ENCODE results near the gene ACSF3.
"Not testable (repeated sequence)": the region's sequence is repeated elsewhere in the genome, so short reads cannot be mapped to it uniquely, and the experiment has no call there.

Gene ACSF3

DNA sequence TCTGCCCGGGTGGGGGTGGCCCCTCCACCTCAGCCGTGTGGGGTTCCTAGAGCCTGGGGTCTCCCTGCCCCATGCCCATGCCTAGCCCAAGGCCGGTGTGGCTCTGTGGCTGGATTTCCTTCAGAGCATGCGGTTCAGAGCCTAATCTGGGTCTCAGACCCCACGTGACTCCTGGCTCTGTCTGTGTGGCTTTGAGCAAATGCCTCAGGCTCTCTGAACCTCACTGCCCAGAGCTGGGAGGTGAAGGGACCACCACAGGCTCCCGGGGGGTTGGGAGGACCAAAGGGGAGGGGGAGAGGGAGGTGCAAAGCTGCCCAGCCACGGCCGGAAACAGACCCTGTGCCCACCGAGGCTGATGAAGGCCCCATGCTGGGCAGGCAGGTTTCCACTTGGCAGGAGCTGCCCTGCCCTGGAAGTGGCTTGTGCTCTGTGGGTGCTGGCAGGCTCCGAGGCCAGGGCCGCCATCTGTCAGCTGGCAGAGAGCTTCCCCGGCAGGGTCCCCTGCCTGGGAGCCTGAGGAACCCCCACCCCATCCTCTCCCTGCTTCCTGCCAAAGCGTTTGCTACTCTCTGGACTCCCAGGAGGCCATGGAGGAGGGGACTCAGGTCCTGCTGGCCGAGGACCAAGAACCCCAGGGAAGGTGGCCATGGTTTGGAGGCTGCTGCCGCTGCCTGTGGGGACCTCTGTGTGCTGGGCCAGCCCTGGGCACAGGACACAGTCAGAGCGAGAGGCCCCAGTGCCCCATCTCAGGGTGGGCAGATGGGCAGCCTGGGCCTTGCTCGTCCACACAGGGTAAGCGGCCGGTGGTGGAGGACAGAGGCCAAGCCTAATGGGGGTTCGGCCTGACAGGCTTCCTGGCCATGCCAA is 81.9 kb downstream of the ACSF3 start:
- DNase-seq (ENCODE audit: low spot score), result no peak

DNA sequence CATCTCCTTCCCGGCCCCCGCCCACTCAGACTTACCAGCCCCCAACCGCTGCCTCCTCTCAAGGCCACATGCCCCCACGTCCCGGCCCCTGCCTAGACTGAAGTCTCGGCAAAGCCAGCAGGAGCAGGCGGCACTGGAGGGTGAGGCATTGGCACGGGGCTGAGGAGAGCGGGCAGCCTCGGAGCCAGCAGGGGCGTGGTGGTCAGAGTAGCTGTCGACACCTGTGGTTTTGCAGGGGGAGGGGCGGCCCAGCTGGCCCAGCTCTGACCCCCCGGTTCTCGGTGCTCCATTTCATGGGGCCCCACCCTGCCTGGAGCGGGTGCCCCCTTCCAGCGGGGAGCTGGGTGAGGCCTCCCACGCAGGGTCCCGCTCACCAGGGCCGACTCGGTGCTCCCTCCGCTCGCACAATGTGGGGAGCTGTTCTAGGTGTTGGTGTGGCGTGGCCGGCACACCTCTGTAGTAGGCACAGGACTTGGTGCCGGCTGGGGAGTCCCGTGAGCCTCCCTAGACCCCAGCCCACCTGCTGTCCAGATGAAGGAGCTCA is 82.6 kb downstream of the ACSF3 start:
- no peak for DNase-seq (ENCODE audit: low spot score)

DNA sequence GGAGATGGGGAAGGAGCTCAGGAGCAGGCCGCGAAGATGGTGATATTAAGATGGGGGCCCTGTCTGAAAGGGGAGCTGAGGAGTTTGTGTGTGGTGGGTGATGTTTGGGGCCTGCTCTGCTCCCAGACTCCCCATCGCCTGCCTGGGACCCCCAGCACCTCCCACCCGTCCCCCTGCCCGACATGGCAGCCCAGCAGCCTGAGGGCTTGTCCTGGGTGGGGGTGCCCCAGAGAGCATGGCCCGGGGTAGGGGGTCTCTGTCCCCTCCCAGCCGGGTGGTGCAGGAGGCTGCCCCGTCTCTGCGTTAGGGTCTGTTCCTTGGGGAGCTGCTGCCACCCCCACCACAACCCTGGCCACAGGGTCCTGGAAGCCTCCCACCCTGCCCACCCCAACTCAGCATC is 83.1 kb downstream of the ACSF3 start:
- DNase-seq (ENCODE audit: low spot score), result no peak

DNA sequence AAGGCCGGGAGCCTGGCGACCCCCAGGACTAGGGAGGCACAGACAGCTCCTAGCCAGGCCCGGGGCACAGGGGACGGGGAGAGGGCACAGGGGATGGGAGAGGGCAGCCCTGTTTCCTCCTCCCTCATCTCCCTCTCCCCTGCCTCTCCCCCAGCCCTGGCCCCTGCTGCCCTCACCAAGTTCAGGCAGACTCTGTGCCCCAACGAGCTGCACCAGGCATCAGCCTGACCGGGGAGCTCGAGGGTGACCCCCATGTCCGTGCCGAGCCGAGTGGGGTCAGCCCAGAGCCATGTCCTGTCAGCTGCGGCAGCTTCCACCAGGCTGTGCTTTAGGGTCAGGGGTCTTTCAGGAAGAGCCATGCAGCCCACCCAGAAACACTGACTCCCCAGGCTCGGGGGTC is 83.8 kb downstream of the ACSF3 start:
- no peak for DNase-seq (ENCODE audit: low spot score)

DNA sequence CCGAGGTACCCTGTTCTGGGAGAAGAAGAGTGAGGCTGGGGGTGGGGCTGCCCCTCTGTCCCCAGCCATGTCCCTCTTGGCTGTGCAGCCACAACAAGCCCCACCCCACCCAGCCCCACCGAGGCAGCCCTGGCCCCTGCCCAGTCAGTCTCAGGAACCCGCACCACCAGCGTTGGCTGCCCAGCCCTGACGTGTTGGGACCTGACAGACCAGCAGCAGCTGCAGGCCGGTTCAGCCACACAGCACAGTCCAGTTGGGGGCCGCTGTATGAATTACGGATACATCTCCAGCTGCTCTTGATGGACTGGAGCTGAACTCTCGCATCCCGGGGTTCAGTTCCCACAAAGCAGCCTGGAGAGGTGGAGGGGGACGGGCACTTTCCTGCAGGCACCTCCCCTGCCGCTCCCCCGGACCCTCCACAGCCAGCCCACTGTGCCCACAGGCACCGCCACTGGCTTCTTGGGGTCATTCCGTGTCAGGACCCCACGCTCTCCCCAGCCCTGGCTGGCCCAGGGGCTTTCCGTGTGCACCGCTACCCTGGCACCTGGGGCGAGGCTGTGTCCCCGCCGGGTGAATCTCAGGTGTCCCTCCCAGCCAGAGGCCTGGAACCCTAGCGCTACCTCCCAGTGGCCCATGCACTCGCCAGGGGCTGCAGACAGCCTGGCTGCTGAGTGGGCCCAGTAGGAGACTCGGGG is 84.9 kb downstream of the ACSF3 start:
- no peak for DNase-seq (ENCODE audit: low spot score)

DNA sequence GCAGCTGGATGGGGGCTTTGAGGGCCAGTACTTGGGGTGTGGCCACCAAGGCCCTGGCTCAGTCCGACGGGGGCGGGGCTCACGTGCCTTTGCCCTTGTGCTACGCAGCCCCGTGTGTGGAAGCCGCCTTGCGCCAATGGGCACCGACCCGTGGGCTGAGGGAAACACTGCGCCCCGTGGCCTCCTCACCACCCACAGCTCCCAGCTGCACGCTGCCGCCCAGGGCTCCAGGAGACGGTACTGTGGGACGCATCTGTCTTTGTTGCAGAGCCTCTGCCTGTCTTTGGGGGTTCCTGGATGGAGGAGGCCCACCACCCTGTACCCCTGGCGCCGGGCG is 85.5 kb downstream of the ACSF3 start:
- no peak for DNase-seq (ENCODE audit: low spot score)

DNA sequence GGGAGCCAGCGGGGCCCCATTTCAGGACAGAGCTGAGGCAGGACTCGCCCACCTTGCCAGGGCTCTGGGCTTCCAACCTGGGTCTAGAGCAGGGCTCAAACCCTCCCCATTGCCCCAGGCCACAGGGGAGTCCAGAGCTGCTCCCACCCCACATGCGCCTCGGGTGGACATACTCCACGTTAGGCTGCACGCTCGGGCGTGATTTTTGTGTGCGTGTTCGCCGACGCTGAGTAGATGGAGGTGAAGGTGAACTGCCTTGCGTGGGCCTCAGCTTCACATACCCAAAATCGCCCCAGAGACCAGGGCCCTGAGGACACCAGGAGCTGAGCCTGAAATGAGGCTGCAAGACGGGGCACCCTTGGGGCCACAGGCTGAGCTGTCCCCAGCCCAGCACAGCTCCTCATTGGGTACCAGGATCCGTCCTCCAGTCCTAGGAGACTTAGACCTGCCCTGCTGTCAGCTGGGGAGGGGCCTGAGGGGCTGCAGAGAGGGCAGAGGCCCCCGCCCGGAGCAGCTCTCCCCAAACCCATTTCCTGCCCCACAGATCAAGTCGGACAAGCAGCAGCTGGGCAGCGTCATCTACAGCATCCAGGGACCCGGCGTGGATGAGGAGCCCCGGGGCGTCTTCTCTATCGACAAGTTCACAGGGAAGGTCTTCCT is 86.1 kb downstream of the ACSF3 start:
- no peak for DNase-seq (ENCODE audit: low spot score)

DNA sequence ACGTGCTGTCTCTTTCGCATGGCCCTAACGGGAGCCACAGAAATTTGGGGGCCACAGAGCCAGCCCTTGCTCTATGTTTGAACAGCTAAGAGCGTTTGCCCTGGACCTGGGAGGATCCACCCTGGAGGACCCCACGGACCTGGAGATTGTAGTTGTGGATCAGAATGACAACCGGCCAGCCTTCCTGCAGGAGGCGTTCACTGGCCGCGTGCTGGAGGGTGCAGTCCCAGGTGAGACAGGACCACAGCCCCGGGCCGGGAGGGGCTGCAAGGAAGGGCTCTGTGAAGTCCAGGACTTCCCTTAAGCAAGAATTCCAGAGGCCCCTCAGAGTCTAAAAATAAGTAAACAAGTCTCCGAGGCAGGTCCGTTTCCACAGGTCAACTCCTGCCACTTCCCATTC is 89.8 kb downstream of the ACSF3 start:
- DNase-seq (ENCODE audit: low spot score), result no peak

DNA sequence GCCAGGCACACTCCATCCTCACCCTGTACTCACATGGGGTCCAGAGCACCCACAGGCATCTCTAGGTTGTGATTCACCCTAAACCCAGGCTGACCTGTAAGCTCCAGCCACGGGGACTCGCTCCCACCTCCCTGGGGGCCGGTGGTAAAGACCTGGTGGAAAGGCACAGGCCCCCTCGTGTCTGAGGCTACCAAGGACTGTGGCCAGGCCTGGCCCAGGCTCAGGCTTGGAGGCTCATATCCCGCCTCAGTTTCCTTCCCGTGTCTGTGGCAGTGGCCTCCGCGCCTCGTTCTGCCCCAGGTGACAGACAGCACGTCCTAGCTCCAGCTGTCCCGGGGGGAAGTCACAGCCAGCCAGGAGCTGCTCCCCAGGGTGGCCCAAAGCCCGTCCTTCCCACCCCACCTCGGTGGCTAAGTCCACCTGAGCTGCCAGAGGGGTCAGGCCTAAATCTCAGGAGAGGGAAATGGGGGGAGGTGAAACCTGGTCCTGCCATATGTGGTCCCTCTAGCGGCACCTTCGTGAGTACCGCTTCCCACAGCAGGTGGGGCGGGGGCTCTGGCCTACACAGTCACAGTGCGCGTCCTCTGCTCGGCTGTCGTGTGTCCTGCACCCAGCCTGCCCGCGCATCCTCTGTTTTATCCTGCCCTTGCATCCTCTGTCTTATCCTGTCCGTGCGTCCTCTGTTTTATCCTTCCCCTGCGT is 90.5 kb downstream of the ACSF3 start:
- no peak for DNase-seq (ENCODE audit: low spot score)

DNA sequence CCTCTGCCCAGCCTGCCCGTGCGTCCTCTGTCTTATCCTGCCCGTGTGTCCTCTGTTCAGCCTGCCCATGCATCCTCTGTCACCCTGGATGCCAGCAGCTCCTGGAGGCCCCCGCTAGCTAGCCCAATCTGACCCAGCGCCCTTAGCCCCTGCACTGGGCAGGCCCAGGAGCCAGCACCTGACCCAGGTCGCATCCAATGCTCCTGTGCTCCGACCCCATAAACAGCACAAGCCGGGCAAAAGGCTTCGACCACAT is 91.0 kb downstream of the ACSF3 start:
- no peak for DNase-seq (ENCODE audit: low spot score)

DNA sequence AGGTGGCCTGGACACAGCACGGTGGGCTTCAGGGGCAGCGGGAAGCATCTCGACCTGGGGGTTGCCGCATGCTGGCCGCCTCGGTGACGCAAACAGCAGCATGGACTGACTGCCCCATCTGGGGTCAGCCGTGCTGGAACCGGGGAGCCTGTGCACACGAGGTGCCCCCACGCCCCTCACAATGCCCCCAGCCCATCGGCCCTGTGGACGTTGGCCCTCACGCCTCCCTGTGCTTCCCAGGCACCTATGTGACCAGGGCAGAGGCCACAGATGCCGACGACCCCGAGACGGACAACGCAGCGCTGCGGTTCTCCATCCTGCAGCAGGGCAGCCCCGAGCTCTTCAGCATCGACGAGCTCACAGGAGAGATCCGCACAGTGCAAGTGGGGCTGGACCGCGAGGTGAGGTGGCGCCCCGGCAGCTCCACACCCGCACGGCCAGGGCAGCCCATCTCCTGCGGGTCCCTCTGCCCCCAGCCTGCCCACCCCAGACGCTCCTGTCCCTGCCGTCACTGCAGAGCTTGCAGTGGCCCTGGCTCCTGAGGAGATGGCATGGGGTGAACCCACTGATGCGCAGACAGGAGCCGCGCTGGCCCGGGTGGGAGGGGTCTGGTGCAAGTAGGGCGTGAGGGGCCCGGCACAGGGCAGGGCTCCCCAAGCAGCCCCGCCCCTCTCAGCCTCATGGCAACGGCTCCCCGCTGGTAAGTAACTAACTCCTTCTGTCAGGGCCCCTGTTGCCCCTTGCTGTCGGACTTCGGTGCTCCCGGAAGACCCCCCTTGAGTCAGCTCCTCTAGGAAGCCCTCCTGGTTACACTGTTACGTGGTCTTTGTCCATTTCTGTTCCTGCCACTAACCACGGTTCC is 91.5 kb downstream of the ACSF3 start:
- no peak for DNase-seq (ENCODE audit: low spot score)

DNA sequence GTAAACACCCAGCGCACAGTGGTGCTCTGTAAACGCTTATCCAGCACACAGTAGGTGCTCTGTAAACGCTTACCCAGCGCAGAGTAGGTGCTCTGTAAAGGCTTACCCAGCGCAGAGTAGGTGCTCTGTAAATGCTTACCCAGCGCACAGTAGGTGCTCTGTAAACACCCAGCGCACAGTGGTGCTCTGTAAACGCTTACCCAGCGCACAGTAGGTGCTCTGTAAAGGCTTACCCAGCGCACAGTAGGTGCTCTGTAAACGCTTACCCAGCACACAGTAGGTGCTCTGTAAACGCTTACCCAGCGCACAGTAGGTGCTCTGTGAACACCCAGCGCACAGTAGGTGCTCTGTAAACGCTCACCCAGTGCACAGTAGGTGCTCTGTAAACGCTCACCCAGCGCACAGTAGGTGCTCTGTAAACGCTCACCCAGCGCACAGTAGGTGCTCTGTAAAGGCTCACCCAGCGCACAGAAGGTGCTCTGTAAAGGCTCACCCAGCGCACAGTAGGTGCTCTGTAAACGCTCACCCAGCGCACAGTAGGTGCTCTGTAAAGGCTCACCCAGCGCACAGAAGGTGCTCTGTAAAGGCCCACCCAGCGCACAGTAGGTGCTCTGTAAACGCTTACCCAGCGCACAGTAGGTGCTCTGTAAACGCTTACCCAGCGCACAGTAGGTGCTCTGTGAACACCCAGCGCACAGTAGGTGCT is 92.4 kb downstream of the ACSF3 start:
- DNase-seq (ENCODE audit: low spot score), result not testable (repeated sequence)

DNA sequence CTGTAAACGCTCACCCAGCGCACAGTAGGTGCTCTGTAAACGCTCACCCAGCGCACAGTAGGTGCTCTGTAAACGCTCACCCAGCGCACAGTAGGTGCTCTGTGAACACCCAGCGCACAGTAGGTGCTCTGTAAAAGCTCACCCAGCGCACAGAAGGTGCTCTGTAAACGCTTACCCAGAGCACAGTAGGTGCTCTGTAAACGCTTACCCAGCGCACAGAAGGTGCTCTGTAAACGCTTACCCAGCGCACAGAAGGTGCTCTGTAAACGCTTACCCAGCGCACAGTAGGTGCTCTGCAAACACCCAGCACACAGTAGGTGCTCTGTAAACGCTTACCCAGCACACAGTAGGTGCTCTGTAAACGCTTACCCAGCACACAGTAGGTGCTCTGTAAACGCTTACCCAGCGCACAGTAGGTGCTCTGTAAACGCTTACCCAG is 93.0 kb downstream of the ACSF3 start:
- not testable (repeated sequence) for DNase-seq (ENCODE audit: low spot score)

DNA sequence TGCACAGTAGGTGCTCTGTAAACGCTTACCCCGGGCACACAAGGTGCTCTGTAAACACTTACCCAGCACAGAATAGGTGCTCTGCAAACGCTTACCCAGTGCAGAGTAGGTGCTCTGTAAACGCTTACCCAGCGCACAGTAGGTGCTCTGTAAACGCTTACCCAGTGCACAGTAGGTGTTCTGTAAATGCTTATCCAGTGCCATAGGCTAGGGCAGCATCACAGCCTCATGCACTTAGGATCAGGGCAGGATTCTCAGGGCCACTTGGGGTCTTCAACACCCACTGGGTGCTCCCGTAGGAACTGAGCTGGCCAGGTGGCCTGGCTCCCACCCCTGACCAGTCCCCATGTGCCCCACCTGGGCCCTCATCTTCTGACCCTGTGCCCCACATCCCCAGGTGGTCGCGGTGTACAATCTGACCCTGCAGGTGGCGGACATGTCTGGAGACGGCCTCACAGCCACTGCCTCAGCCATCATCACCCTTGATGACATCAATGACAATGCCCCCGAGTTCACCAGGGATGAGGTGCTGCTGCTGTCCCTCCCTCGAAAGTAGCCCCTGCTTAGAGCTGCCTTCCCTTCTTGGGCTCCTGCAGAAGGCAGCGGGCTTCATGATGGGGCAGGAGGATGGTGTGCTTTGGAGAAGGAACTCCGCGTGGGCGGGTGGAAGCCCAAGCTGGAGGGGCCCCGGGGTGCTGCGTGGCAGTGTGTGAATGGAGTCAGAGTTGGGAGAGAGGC is 93.5 kb downstream of the ACSF3 start:
- no peak for DNase-seq (ENCODE audit: low spot score)

DNA sequence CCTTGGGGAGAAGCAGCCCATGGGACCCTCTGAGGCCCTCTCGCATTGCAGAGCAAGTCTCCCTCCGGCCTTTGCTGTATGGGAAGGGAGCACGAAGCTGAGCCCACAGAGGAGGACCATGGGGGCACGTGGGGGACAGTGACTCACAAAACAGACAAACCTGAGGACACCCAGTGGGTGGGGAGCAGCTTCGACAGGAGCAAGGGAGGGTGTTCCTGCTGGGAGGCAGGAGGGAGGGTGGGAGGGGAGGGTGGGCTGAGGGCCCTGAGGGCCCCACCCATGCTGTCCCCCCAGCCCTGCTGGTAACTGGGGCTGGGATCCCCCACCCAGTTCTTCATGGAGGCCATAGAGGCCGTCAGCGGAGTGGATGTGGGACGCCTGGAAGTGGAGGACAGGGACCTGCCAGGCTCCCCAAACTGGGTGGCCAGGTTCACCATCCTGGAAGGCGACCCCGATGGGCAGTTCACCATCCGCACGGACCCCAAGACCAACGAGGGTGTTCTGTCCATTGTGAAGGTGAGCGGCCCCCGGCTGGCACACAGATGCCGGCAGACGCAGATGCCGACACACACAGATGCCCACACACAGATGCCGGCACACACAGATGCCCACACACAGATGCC is 94.2 kb downstream of the ACSF3 start:
- no peak for DNase-seq (ENCODE audit: low spot score)

DNA sequence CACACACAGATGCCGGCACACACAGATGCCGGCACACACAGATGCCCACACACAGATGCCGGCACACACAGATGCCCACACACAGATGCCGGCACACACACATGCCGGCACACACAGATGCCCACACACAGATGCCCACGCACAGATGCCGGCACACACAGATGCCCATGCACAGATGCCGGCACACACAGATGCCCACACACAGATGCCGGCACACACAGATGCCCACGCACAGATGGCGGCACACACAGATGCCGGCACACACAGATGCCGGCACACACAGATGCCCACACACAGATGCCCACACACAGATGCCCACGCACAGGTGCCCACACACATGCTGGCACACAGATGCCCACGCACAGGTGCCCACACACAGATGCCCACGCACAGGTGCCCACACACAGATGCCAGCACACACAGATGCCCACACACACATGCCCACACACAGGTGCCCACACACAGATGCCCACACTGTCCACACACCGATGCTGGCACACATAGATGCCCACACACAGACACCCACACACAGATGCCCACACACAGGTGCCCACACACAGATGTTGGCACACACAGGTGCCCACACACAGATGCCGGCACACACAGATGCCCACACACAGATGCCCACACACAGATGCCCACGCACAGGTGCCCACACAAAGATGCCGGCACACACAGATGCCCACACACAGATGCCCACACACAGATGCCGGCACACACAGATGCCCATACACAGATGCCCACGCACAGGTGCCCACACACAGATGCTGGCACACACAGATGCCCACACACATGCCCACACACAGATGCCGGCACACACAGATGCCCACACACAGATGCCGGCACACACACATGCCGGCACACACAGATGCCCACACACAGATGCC is 95.1 kb downstream of the ACSF3 start:
- not testable (repeated sequence) for DNase-seq (ENCODE audit: low spot score)

DNA sequence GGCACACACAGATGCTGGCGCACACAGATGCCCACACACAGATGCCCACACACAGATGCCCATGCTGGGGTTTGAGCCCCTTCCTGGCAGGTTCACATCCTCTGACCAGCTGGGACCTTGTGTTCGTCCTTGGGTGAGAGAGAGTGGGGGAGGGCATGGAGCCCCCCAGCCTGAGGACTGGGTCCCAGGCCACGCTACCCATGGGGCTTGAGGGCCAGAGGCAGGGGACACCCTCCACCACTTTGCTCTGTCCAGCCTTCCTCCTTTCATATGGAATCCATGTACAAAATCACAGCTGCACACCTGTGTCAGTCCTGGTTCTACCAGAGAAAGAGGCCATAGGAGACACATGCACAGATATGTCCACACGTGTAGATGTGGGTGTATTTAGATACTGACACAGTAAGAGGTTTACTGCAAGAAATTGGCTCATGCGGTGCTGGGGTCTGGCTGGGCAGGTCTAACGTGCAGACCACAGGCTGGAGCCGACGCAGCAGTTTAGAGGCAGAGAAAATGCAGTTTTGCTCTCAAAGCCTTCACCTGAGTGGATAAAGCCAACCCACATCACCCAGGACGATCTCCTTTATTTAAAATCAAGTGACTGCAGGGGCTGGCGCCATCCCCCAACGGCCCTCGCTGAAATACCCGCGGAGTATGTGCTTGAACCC is 95.8 kb downstream of the ACSF3 start:
- DNase-seq (ENCODE audit: low spot score), result no peak

Measured in hematopoietic multipotent progenitor cell treated with erythropoietin and hydrocortisone succinate and interleukin-3 and kit ligand, for 15 days (in vitro differentiated cells).